K562 (cell line): ENCODE results near the gene NDC1.

ENCODE experiments used
- CTCF ChIP-seq, 3 experiments: IDR thresholded peaks in 2 of 3; conservative IDR thresholded peaks in 1 of 3; 2 replicates each; pipeline ENCODE4 v1.5.1; 2011 to 2012; ENCODE audit warnings: low read length in 3 of 3, mild to moderate bottlenecking in 3 of 3, control low read depth in 2 of 3, improper control_type of control experiment in 1 of 3, inconsistent platforms in 1 of 3, low read depth in 1 of 3, mixed read lengths in 1 of 3, moderate library complexity in 1 of 3; ENCODE audit not compliant: insufficient read depth in 2 of 3
- GATA2 ChIP-seq: sonication (generic); formaldehyde crosslinking; IDR thresholded peaks from 2 replicates; pipeline ENCODE4 v1.4.0; 2020; ENCODE audit warnings: mild to moderate bottlenecking, missing genetic modification reagents
- HLTF ChIP-seq: fragments of 450-650 bp; IDR thresholded peaks from 2 replicates; pipeline ENCODE4 v1.6.1; 2016
- MAX ChIP-seq: sonication (generic); formaldehyde crosslinking; IDR thresholded peaks from 2 replicates; pipeline ENCODE4 v1.9.0; 2022; ENCODE audit warnings: mild to moderate bottlenecking, missing genetic modification reagents
- PRPF4 ChIP-seq: fragments of 200-400 bp; formaldehyde crosslinking; IDR thresholded peaks from one replicate; pipeline ENCODE4 v1.6.1; 2017; ENCODE audit warnings: low read length, low read depth, mild to moderate bottlenecking; ENCODE audit not compliant: insufficient read depth, poor library complexity, severe bottlenecking
- TBP ChIP-seq: optimal IDR thresholded peaks from 2 replicates; pipeline ENCODE3; 2011; ENCODE audit warnings: low read depth, low read length, improper control_type of control experiment
- UBTF ChIP-seq, 2 experiments: IDR thresholded peaks; 2 replicates each; pipeline ENCODE4 v1.6.1; 2012; ENCODE audit warnings: improper control_type of control experiment in 2 of 2, low read depth in 2 of 2, low read length in 2 of 2, borderline replicate concordance in 1 of 2
- ZNF76 ChIP-seq: fragments of 250-450 bp; sonication (Bioruptor Pico); IDR thresholded peaks from 2 replicates; pipeline ENCODE4 v1.4.0; 2020; ENCODE audit warnings: mild to moderate bottlenecking, moderate library complexity, borderline replicate concordance

- TF ChIP-seq CTCF (IDR thresholded peaks at IDR 0.05 in 2 of 3, conservative IDR thresholded peaks at IDR 0.05 in 1 of 3; ENCODE audit: insufficient read depth in 2 of 3, low read depth in 1 of 3, low read length in 3 of 3), result no peak
- no peak for TF ChIP-seq UBTF (IDR thresholded peaks at IDR 0.05; ENCODE audit: borderline replicate concordance in 1 of 2, low read depth in 2 of 2, low read length in 2 of 2)
- TF ChIP-seq MAX (CRISPR knock-in tag), result no peak
- TF ChIP-seq GATA2, result no peak
- TF ChIP-seq PRPF4, result no peak
- TF ChIP-seq HLTF, result no peak
- no peak for TF ChIP-seq TBP
- TF ChIP-seq ZNF76 (CRISPR knock-in tag), result no peak
Measured at GRCh38 chr1:53822931-53823330, 15.2 kb downstream of the NDC1 start.
